Measurements from ENCODE around the gene SRRD.
"Not testable (repeated sequence)": the region's sequence is repeated elsewhere in the genome, so short reads cannot be mapped to it uniquely, and the experiment has no call there.

Gene SRRD

GRCh38 chr22:26524870-26525269, 41.2 kb downstream of the SRRD start:
- TF ChIP-seq CTCF (conservative IDR thresholded peaks at IDR 0.05): no peak
- H3K27ac ChIP-seq: no peak overlapping the region

- H3K27ac ChIP-seq: no peak overlapping the region
- TF ChIP-seq CTCF (conservative IDR thresholded peaks at IDR 0.05): no peak
These were observed 42.4 kb downstream of the SRRD start for GRCh38 chr22:26525946-26526564.

- no peak for TF ChIP-seq CTCF (conservative IDR thresholded peaks at IDR 0.05)
- no peak overlapping the region for H3K27ac ChIP-seq
These were observed 43.5 kb downstream of the SRRD start for GRCh38 chr22:26527167-26527566.

GRCh38 chr22:26527574-26528465, 44.1 kb downstream of the SRRD start:
- no peak for TF ChIP-seq CTCF (conservative IDR thresholded peaks at IDR 0.05)
- no peak overlapping the region for H3K27ac ChIP-seq

- not testable (repeated sequence) for H3K27ac ChIP-seq
These were observed 44.8 kb downstream of the SRRD start for GRCh38 chr22:26528518-26528917.

- no peak for TF ChIP-seq CTCF (conservative IDR thresholded peaks at IDR 0.05)
- no peak overlapping the region for H3K27ac ChIP-seq
These were observed 45.7 kb downstream of the SRRD start for GRCh38 chr22:26529345-26529744.

GRCh38 chr22:26534171-26534855, 50.6 kb downstream of the SRRD start:
- no peak overlapping the region for H3K27ac ChIP-seq
- TF ChIP-seq CTCF (conservative IDR thresholded peaks at IDR 0.05): no peak
